ENCODE measurements around the gene TXNL4B. TPM values are rescaled to one million over a fixed set of nuclear protein-coding genes. Genes with fewer than 3 reads are reported as not detected.

The TXNL4B gene
- total and polyA plus RNA-seq, 9 donors: 9.8 to 13.5 (median 11.3) TPM

GRCh38 chr16:72129976-72130656 is 36.7 kb upstream of the TXNL4B start:
- no peak for DNase-seq
- no peaks in the 10 kb centered on the region for H3K27me3 ChIP-seq (ENCODE audit: control insufficient read depth, insufficient read depth, low read length)
- no peak overlapping the region for H3K4me3 ChIP-seq (ENCODE audit: low read length)
- no peak overlapping the region for H3K27ac ChIP-seq (ENCODE audit: low read length)
- 76% methylated on average over 7 of the region's 7 CpGs for WGBS (ENCODE audit: insufficient coverage)
- no peaks in the 10 kb centered on the region for H3K4me1 ChIP-seq (ENCODE audit: control insufficient read depth, insufficient read depth, low read length)
- no peaks in the 10 kb centered on the region for H3K36me3 ChIP-seq (ENCODE audit: control insufficient read depth, insufficient read depth, low read length)
- no peaks in the 10 kb centered on the region for H3K9me3 ChIP-seq (replicated peaks; ENCODE audit: control insufficient read depth, low read depth, low read length)

- no peak overlapping the region for H3K4me3 ChIP-seq (ENCODE audit: low read length)
- no peaks in the 10 kb centered on the region for H3K36me3 ChIP-seq (ENCODE audit: control insufficient read depth, insufficient read depth, low read length)
- H3K4me1 ChIP-seq (ENCODE audit: control insufficient read depth, insufficient read depth, low read length): no peaks in the 10 kb centered on the region
- no peak for DNase-seq
- no peaks in the 10 kb centered on the region for H3K27me3 ChIP-seq (ENCODE audit: control insufficient read depth, insufficient read depth, low read length)
- 71% methylated on average over 8 of the region's 9 CpGs for WGBS (ENCODE audit: insufficient coverage)
- H3K27ac ChIP-seq (ENCODE audit: low read length): no peak overlapping the region
- no peaks in the 10 kb centered on the region for H3K9me3 ChIP-seq (replicated peaks; ENCODE audit: control insufficient read depth, low read depth, low read length)
Observed at GRCh38 chr16:72128701-72129100, 35.3 kb upstream of the TXNL4B start.

GRCh38 chr16:72126429-72126765 is 33.0 kb upstream of the TXNL4B start:
- Histone ChIP-seq H3K27me3 (ENCODE audit: control insufficient read depth, insufficient read depth, low read length) (no peaks in the 10 kb centered on the region), H3K36me3 (ENCODE audit: control insufficient read depth, insufficient read depth, low read length) (no peaks in the 10 kb centered on the region), H3K4me3 (ENCODE audit: low read length) (no peak overlapping the region), H3K27ac (ENCODE audit: low read length) (no peak overlapping the region), H3K4me1 (ENCODE audit: control insufficient read depth, insufficient read depth, low read length) (no peaks in the 10 kb centered on the region), H3K9me3 (replicated peaks; ENCODE audit: control insufficient read depth, low read depth, low read length) (no peaks in the 10 kb centered on the region)
- WGBS (ENCODE audit: insufficient coverage): 68% methylated on average over 2 of the region's 2 CpGs
- no peak for DNase-seq

GRCh38 chr16:72125635-72126428 is 32.4 kb upstream of the TXNL4B start:
- no peaks in the 10 kb centered on the region for H3K27me3 ChIP-seq (ENCODE audit: control insufficient read depth, insufficient read depth, low read length)
- no peaks in the 10 kb centered on the region for H3K9me3 ChIP-seq (replicated peaks; ENCODE audit: control insufficient read depth, low read depth, low read length)
- H3K27ac ChIP-seq (ENCODE audit: low read length): no peak overlapping the region
- no peak for DNase-seq
- H3K4me3 ChIP-seq (ENCODE audit: low read length): no peak overlapping the region
- WGBS (ENCODE audit: insufficient coverage): 85% methylated on average over 7 of the region's 9 CpGs
- H3K36me3 ChIP-seq (ENCODE audit: control insufficient read depth, insufficient read depth, low read length): no peaks in the 10 kb centered on the region
- no peaks in the 10 kb centered on the region for H3K4me1 ChIP-seq (ENCODE audit: control insufficient read depth, insufficient read depth, low read length)

- no peak overlapping the region for H3K27ac ChIP-seq (ENCODE audit: low read length)
- no peaks in the 10 kb centered on the region for H3K27me3 ChIP-seq (ENCODE audit: control insufficient read depth, insufficient read depth, low read length)
- WGBS (ENCODE audit: insufficient coverage): 32% methylated on average over 5 of the region's 13 CpGs
- DNase-seq: peak; percentile 80
- H3K9me3 ChIP-seq (replicated peaks; ENCODE audit: control insufficient read depth, low read depth, low read length): no peaks in the 10 kb centered on the region
- no peaks in the 10 kb centered on the region for H3K36me3 ChIP-seq (ENCODE audit: control insufficient read depth, insufficient read depth, low read length)
- H3K4me3 ChIP-seq (ENCODE audit: low read length): no peak overlapping the region
- no peaks in the 10 kb centered on the region for H3K4me1 ChIP-seq (ENCODE audit: control insufficient read depth, insufficient read depth, low read length)
Observed at GRCh38 chr16:72124761-72125634, 31.6 kb upstream of the TXNL4B start.

GRCh38 chr16:72124148-72124547 is 30.7 kb upstream of the TXNL4B start:
- 88% methylated on average over 3 of the region's 3 CpGs for WGBS (ENCODE audit: insufficient coverage)
- Histone ChIP-seq H3K27ac (ENCODE audit: low read length) (no peak overlapping the region), H3K4me1 (ENCODE audit: control insufficient read depth, insufficient read depth, low read length) (no peaks in the 10 kb centered on the region), H3K9me3 (replicated peaks; ENCODE audit: control insufficient read depth, low read depth, low read length) (no peaks in the 10 kb centered on the region), H3K4me3 (ENCODE audit: low read length) (no peak overlapping the region), H3K36me3 (ENCODE audit: control insufficient read depth, insufficient read depth, low read length) (no peaks in the 10 kb centered on the region), H3K27me3 (ENCODE audit: control insufficient read depth, insufficient read depth, low read length) (no peaks in the 10 kb centered on the region)
- DNase-seq: no peak

GRCh38 chr16:72123426-72123825 is 30.0 kb upstream of the TXNL4B start:
- no peaks in the 10 kb centered on the region for H3K9me3 ChIP-seq (replicated peaks; ENCODE audit: control insufficient read depth, low read depth, low read length)
- H3K27ac ChIP-seq (ENCODE audit: low read length): no peak overlapping the region
- no peak overlapping the region for H3K4me3 ChIP-seq (ENCODE audit: low read length)
- no peaks in the 10 kb centered on the region for H3K36me3 ChIP-seq (ENCODE audit: control insufficient read depth, insufficient read depth, low read length)
- WGBS (ENCODE audit: insufficient coverage): 70% methylated on average over 3 of the region's 8 CpGs
- no peak for DNase-seq
- no peaks in the 10 kb centered on the region for H3K27me3 ChIP-seq (ENCODE audit: control insufficient read depth, insufficient read depth, low read length)
- H3K4me1 ChIP-seq (ENCODE audit: control insufficient read depth, insufficient read depth, low read length): no peaks in the 10 kb centered on the region

- no peaks in the 10 kb centered on the region for H3K9me3 ChIP-seq (replicated peaks; ENCODE audit: control insufficient read depth, low read depth, low read length)
- no peak overlapping the region for H3K27ac ChIP-seq (ENCODE audit: low read length)
- 89% methylated on average over 10 of the region's 11 CpGs for WGBS (ENCODE audit: insufficient coverage)
- no peaks in the 10 kb centered on the region for H3K36me3 ChIP-seq (ENCODE audit: control insufficient read depth, insufficient read depth, low read length)
- no peak for DNase-seq
- H3K27me3 ChIP-seq (ENCODE audit: control insufficient read depth, insufficient read depth, low read length): no peaks in the 10 kb centered on the region
- H3K4me1 ChIP-seq (ENCODE audit: control insufficient read depth, insufficient read depth, low read length): no peaks in the 10 kb centered on the region
- H3K4me3 ChIP-seq (ENCODE audit: low read length): no peak overlapping the region
Observed at GRCh38 chr16:72122916-72123315, 29.5 kb upstream of the TXNL4B start.

GRCh38 chr16:72122308-72122707 is 28.9 kb upstream of the TXNL4B start:
- Histone ChIP-seq H3K27ac (ENCODE audit: low read length) (no peak overlapping the region), H3K9me3 (replicated peaks; ENCODE audit: control insufficient read depth, low read depth, low read length) (no peaks in the 10 kb centered on the region), H3K27me3 (ENCODE audit: control insufficient read depth, insufficient read depth, low read length) (no peaks in the 10 kb centered on the region), H3K4me1 (ENCODE audit: control insufficient read depth, insufficient read depth, low read length) (no peaks in the 10 kb centered on the region), H3K36me3 (ENCODE audit: control insufficient read depth, insufficient read depth, low read length) (no peaks in the 10 kb centered on the region), H3K4me3 (ENCODE audit: low read length) (no peak overlapping the region)
- DNase-seq: no peak
- no CpG with 5 or more reads among the region's 2 CpGs for WGBS (ENCODE audit: insufficient coverage)

GRCh38 chr16:72120026-72120425 is 26.6 kb upstream of the TXNL4B start:
- no peak for DNase-seq
- WGBS (ENCODE audit: insufficient coverage): 93% methylated on average over 4 of the region's 5 CpGs
- no peaks in the 10 kb centered on the region for H3K36me3 ChIP-seq (ENCODE audit: control insufficient read depth, insufficient read depth, low read length)
- H3K4me1 ChIP-seq (ENCODE audit: control insufficient read depth, insufficient read depth, low read length): no peaks in the 10 kb centered on the region
- H3K4me3 ChIP-seq (ENCODE audit: low read length): no peak overlapping the region
- H3K27me3 ChIP-seq (ENCODE audit: control insufficient read depth, insufficient read depth, low read length): no peaks in the 10 kb centered on the region
- no peaks in the 10 kb centered on the region for H3K9me3 ChIP-seq (replicated peaks; ENCODE audit: control insufficient read depth, low read depth, low read length)
- no peak overlapping the region for H3K27ac ChIP-seq (ENCODE audit: low read length)
